Right atrium auricular region (tissue), 2 donors: ENCODE results near the gene NDUFS3. TPM values are rescaled to one million over a fixed set of nuclear protein-coding genes. Genes with fewer than 3 reads are reported as not detected.

Experiments used
- DNase-seq: peaks from one replicate; pipeline ENCODE4 v3.0.0-alpha.2; 2019; ENCODE audit warnings: low spot score
- H3K27ac ChIP-seq, 2 donors: fragments of 200-600 bp; sonication (generic); 1 replicate in 1 of 2; 2 replicates in 1 of 2; pipeline ENCODE4 v1.5.1; 2016 to 2019
- H3K27me3 ChIP-seq, 2 donors: fragments of 200-600 bp; sonication (generic); one replicate each; pipeline versions ENCODE4 v1.5.1 to v1.6.0; 2017 to 2019
- H3K36me3 ChIP-seq: fragments of 200-600 bp; sonication (generic); one replicate; pipeline ENCODE4 v1.5.1; 2016
- H3K4me1 ChIP-seq, 2 donors: fragments of 200-600 bp; sonication (generic); one replicate each; pipeline versions ENCODE4 v1.5.1 to v1.6.0; 2017 to 2019
- H3K4me3 ChIP-seq, 2 donors: fragments of 200-600 bp; sonication (generic); 1 replicate in 1 of 2; 2 replicates in 1 of 2; pipeline ENCODE4 v1.5.1; 2017 to 2019; ENCODE audit warnings: mild to moderate bottlenecking in 1 of 2, moderate library complexity in 1 of 2
- H3K9me3 ChIP-seq, 2 donors: fragments of 200-600 bp; sonication (generic); one replicate each; pipeline ENCODE4 v1.5.1; 2019
- CTCF ChIP-seq, 2 donors: fragments of 200-600 bp; sonication (generic); IDR thresholded peaks; one replicate each; pipeline ENCODE4 v1.5.1; 2019; ENCODE audit warnings: antibody characterized with exemption in 2 of 2
- total RNA-seq, 2 donors: library from RNA; depleted of rRNA; stranded (reverse); fragments of >200 nt; gene quantifications; one replicate each; pipeline ENCODE4 v1.1.0, GENCODE V29; 2016

NDUFS3 gene
- total RNA-seq, 2 donors from 2014 or later: 93.4 to 125 TPM

DNA sequence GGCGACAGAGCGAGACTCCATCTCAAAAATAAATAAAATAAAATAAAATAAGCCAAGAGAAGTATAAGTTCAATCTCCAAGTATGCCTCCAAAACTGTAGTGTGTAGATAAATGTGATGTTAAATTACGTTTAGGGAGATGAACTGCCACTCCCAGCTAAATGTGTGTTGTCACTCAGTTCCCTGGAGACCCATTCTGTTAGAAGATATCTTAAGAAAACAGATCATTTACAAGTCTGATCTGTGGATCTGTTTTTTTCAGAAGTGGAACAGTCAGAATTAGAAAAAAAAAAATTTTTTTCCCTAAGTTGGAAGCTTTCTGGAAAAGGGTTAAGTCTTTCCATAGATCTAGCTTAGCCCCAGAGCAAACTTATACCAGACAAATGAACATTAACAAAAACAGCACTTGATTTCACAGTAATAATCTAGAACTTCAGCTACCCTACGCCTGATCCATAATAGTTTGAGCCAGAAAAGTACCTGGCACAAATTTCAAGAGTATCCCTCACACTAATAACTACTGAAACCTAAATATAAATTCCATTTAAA is 44.1 kb upstream of the NDUFS3 start:
- H3K4me3 ChIP-seq: no peak overlapping the region
- no peak overlapping the region for H3K27ac ChIP-seq
- peaks cover 3 to 77% of the 10 kb centered on the region in 2 donors for H3K4me1 ChIP-seq
- H3K36me3 ChIP-seq: no peaks in the 10 kb centered on the region
- no peak for TF ChIP-seq CTCF (IDR thresholded peaks at IDR 0.05)
- DNase-seq: no peak
- no peaks in the 10 kb centered on the region for H3K9me3 ChIP-seq
- no peaks in the 10 kb centered on the region for H3K27me3 ChIP-seq

GRCh38 chr11:47536915-47537314 is 42.0 kb upstream of the NDUFS3 start:
- no peak for TF ChIP-seq CTCF (IDR thresholded peaks at IDR 0.05)
- no peaks in the 10 kb centered on the region for H3K36me3 ChIP-seq
- peaks cover 3 to 79% of the 10 kb centered on the region in 2 donors for H3K4me1 ChIP-seq
- H3K4me3 ChIP-seq: no peak overlapping the region
- H3K9me3 ChIP-seq: no peaks in the 10 kb centered on the region
- DNase-seq: no peak
- H3K27ac ChIP-seq: no peak overlapping the region
- no peaks in the 10 kb centered on the region for H3K27me3 ChIP-seq

- TF ChIP-seq CTCF (IDR thresholded peaks at IDR 0.05): no peak
- Histone ChIP-seq H3K27me3 (no peaks in the 10 kb centered on the region), H3K27ac (no peak overlapping the region), H3K4me3 (no peak overlapping the region), H3K36me3 (no peaks in the 10 kb centered on the region), H3K4me1 (peaks cover 0 to 62% of the 10 kb centered on the region in 2 donors), H3K9me3 (no peaks in the 10 kb centered on the region)
- DNase-seq: no peak
Measured at GRCh38 chr11:47538741-47539565, 39.9 kb upstream of the NDUFS3 start.

DNA sequence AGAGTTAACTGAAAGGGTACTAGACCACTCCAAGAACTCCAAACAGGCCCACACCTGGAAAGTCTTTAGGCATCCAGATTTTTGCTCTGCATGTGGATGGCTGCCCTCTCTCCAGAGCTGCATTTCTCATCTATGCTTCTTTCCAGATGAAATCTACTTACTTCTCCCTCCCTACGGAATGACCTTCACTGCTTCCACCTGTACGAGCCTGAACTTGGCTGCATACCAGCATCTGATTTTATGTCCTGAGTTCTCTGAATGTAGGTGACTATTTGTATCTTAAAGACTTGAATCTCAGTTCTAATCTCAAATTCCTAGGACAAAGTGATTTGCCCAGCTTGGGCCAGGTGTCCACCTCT is 39.2 kb upstream of the NDUFS3 start:
- no peak overlapping the region for H3K27ac ChIP-seq
- TF ChIP-seq CTCF (IDR thresholded peaks at IDR 0.05): no peak
- H3K4me1 ChIP-seq: peaks cover 0 to 62% of the 10 kb centered on the region in 2 donors
- DNase-seq: no peak
- H3K36me3 ChIP-seq: no peaks in the 10 kb centered on the region
- H3K9me3 ChIP-seq: no peaks in the 10 kb centered on the region
- H3K4me3 ChIP-seq: no peak overlapping the region
- no peaks in the 10 kb centered on the region for H3K27me3 ChIP-seq

- no peaks in the 10 kb centered on the region for H3K36me3 ChIP-seq
- H3K27ac ChIP-seq: no peak overlapping the region
- H3K4me3 ChIP-seq: no peak overlapping the region
- H3K9me3 ChIP-seq: no peaks in the 10 kb centered on the region
- no peaks in the 10 kb centered on the region for H3K27me3 ChIP-seq
- TF ChIP-seq CTCF (IDR thresholded peaks at IDR 0.05): no peak
- H3K4me1 ChIP-seq: peaks cover 0 to 51% of the 10 kb centered on the region in 2 donors
- no peak for DNase-seq
Measured at GRCh38 chr11:47541070-47541469, 37.8 kb upstream of the NDUFS3 start.
